Osteocyte (in vitro differentiated cells): ENCODE results near the gene EDAR. TPM values are rescaled to one million over a fixed set of nuclear protein-coding genes. Genes with fewer than 3 reads are reported as not detected.

Source experiments
- DNase-seq: peaks from one replicate; pipeline ENCODE4 v3.0.0; 2021; ENCODE audit warnings: mixed read lengths; ENCODE audit not compliant: unreplicated experiment; ENCODE audit errors: extremely low spot score
- H3K27ac Mint-ChIP-seq: one replicate; pipeline ENCODE4 v1.8.0; 2021; ENCODE audit warnings: mild to moderate bottlenecking, mixed read lengths; ENCODE audit not compliant: unreplicated experiment
- H3K27me3 Mint-ChIP-seq: one replicate; pipeline ENCODE4 v1.8.0; 2021; ENCODE audit warnings: mixed read lengths; ENCODE audit not compliant: unreplicated experiment
- H3K36me3 Mint-ChIP-seq: one replicate; pipeline ENCODE4 v1.8.0; 2021; ENCODE audit warnings: mixed read lengths; ENCODE audit not compliant: unreplicated experiment
- H3K4me1 Mint-ChIP-seq: one replicate; pipeline ENCODE4 v1.8.0; 2021; ENCODE audit warnings: mixed read lengths; ENCODE audit not compliant: unreplicated experiment
- H3K4me3 Mint-ChIP-seq: one replicate; pipeline ENCODE4 v1.8.0; 2021; ENCODE audit warnings: mild to moderate bottlenecking, moderate library complexity, mixed read lengths; ENCODE audit not compliant: unreplicated experiment
- H3K9me3 Mint-ChIP-seq: one replicate; pipeline ENCODE4 v1.8.0; 2021; ENCODE audit warnings: mixed read lengths; ENCODE audit not compliant: unreplicated experiment
- CTCF ChIP-seq: fragments of 200-600 bp; sonication (generic); IDR thresholded peaks from 2 replicates; pipeline ENCODE4 v1.5.0; 2021; ENCODE audit warnings: antibody characterized with exemption, mild to moderate bottlenecking, moderate library complexity
- total RNA-seq: library from RNA; stranded (reverse); gene quantifications from 2 replicates; pipeline ENCODE4 v1.2.1, GENCODE V29; 2021

Gene EDAR
- total RNA-seq, 1 donor from 2014 or later = not detected

GRCh38 chr2:108916796-108917421, 72.1 kb downstream of the EDAR start:
- Mint-ChIP-seq H3K9me3 (no peaks in the 10 kb centered on the region), H3K4me3 (no peak overlapping the region), H3K4me1 (no peaks in the 10 kb centered on the region), H3K27me3 (peaks cover 46% of the 10 kb centered on the region), H3K36me3 (peaks cover 2% of the 10 kb centered on the region), H3K27ac (no peak overlapping the region)
- no peak for DNase-seq
- no peak for TF ChIP-seq CTCF

- H3K27me3 Mint-ChIP-seq = peaks cover 48% of the 10 kb centered on the region
- H3K4me3 Mint-ChIP-seq = no peak overlapping the region
- no peaks in the 10 kb centered on the region for H3K9me3 Mint-ChIP-seq
- no peaks in the 10 kb centered on the region for H3K4me1 Mint-ChIP-seq
- TF ChIP-seq CTCF = no peak
- peaks cover 2% of the 10 kb centered on the region for H3K36me3 Mint-ChIP-seq
- H3K27ac Mint-ChIP-seq = no peak overlapping the region
- DNase-seq = no peak
Observed at GRCh38 chr2:108916122-108916795, 72.8 kb downstream of the EDAR start.

- Mint-ChIP-seq H3K9me3 (no peaks in the 10 kb centered on the region), H3K4me3 (no peak overlapping the region), H3K36me3 (no peaks in the 10 kb centered on the region), H3K27me3 (peaks cover 34% of the 10 kb centered on the region), H3K4me1 (no peaks in the 10 kb centered on the region), H3K27ac (no peak overlapping the region)
- no peak for TF ChIP-seq CTCF
- DNase-seq = no peak
Observed at GRCh38 chr2:108912629-108912902, 76.5 kb downstream of the EDAR start.

- no peaks in the 10 kb centered on the region for H3K4me1 Mint-ChIP-seq
- no peaks in the 10 kb centered on the region for H3K36me3 Mint-ChIP-seq
- DNase-seq = peak; percentile 77
- TF ChIP-seq CTCF = no peak
- no peaks in the 10 kb centered on the region for H3K9me3 Mint-ChIP-seq
- peaks cover 30% of the 10 kb centered on the region for H3K27me3 Mint-ChIP-seq
- no peak overlapping the region for H3K27ac Mint-ChIP-seq
- H3K4me3 Mint-ChIP-seq = no peak overlapping the region
Observed at GRCh38 chr2:108911807-108912628, 77.0 kb downstream of the EDAR start.

- TF ChIP-seq CTCF = no peak
- no peaks in the 10 kb centered on the region for H3K9me3 Mint-ChIP-seq
Observed at GRCh38 chr2:108911401-108911800, 77.6 kb downstream of the EDAR start.

More at GRCh38 chr2:108911401-108911800, 77.6 kb downstream of the EDAR start:
- no peak overlapping the region for H3K4me3 Mint-ChIP-seq
- DNase-seq = peak; percentile 54
- no peaks in the 10 kb centered on the region for H3K36me3 Mint-ChIP-seq
- no peaks in the 10 kb centered on the region for H3K4me1 Mint-ChIP-seq
- no peak overlapping the region for H3K27ac Mint-ChIP-seq
- H3K27me3 Mint-ChIP-seq = peaks cover 24% of the 10 kb centered on the region
